Measurements from ENCODE around the gene AAMP. TPM values are rescaled to one million over a fixed set of nuclear protein-coding genes. Genes with fewer than 3 reads are reported as not detected.
"Not testable (repeated sequence)": the region's sequence is repeated elsewhere in the genome, so short reads cannot be mapped to it uniquely, and the experiment has no call there.

Gene AAMP
- total and polyA plus RNA-seq, 4 experiments from 2014 or later, result 66.2 to 101 (median 72.6) TPM

- H3K9me3 ChIP-seq (ENCODE audit: control insufficient read depth in 1 of 2, low read length in 2 of 2), result no peaks in the 10 kb centered on the region
- POLR2A ChIA-PET (ENCODE audit: partially characterized antibody), result interaction anchor here (0.6 to 9.5 kb wide), 6 partner anchors 9 to 130 kb away, joined by 3 to 188 read pairs (median 4); partner anchors contain the start of gene TMBIM1
- no peak for DNase-seq
- CTCF ChIA-PET (ENCODE audit: partially characterized antibody), result interaction anchor here (0.6 to 7.5 kb wide), 5 partner anchors 15 to 126 kb away, joined by 3 to 446 read pairs (median 62); partner anchors contain the start of genes CATIP and TMBIM1
- H3K4me3 Mint-ChIP-seq, result no peak overlapping the region
- H3K4me3 ChIP-seq (ENCODE audit: low read length in 2 of 2), result no peak overlapping the region
- no peaks in the 10 kb centered on the region for H3K27me3 ChIP-seq (ENCODE audit: insufficient read depth, low read length)
- no peak overlapping the region for H3K27ac ChIP-seq (ENCODE audit: low read depth, low read length)
- peaks cover 70% of the 10 kb centered on the region for H3K36me3 ChIP-seq (ENCODE audit: insufficient read depth, low read length)
- no peaks in the 10 kb centered on the region for H3K27me3 Mint-ChIP-seq
- H3K36me3 Mint-ChIP-seq, result peaks cover 51 to 78% of the 10 kb centered on the region in 2 donors
- peaks cover 23 to 42% (median 30%) of the 10 kb centered on the region in 4 donors for H3K4me1 Mint-ChIP-seq
- intact Hi-C loops (cut with micrococcal nuclease), result no loop called here
- H3K4me1 ChIP-seq (ENCODE audit: insufficient read depth, low read length), result peaks cover 27% of the 10 kb centered on the region
- H3K9me3 Mint-ChIP-seq, result no peaks in the 10 kb centered on the region
- peak overlapping the region; percentile 17 to 71 (median 59) for H3K27ac Mint-ChIP-seq
Observed at GRCh38 chr2:218275371-218276072, 5.6 kb upstream of the AAMP start.

- no peak for DNase-seq
Observed at GRCh38 chr2:218274586-218274985, 4.6 kb upstream of the AAMP start.

GRCh38 chr2:218273908-218274249 is 3.9 kb upstream of the AAMP start:
- H3K27me3 Mint-ChIP-seq, result no peaks in the 10 kb centered on the region
- POLR2A ChIA-PET (ENCODE audit: partially characterized antibody), result interaction anchor here (2.0 to 9.5 kb wide), 4 partner anchors 11 to 122 kb away, joined by 8 to 188 read pairs (median 124); partner anchors contain the start of genes CATIP and TMBIM1
- intact Hi-C loops (cut with micrococcal nuclease), result loop anchor here (5.0 kb wide), 1 partner anchor 1113 kb away; the partner anchor contains the start of gene DNPEP
- H3K27me3 ChIP-seq (ENCODE audit: insufficient read depth, low read length), result no peaks in the 10 kb centered on the region
- peaks cover 26 to 49% (median 37%) of the 10 kb centered on the region in 4 donors for H3K4me1 Mint-ChIP-seq
- DNase-seq, result no peak
- peaks cover 33% of the 10 kb centered on the region for H3K4me1 ChIP-seq (ENCODE audit: insufficient read depth, low read length)
- no peak overlapping the region for H3K27ac ChIP-seq (ENCODE audit: low read depth, low read length)
- H3K9me3 ChIP-seq (ENCODE audit: control insufficient read depth in 1 of 2, low read length in 2 of 2), result no peaks in the 10 kb centered on the region
- H3K27ac Mint-ChIP-seq, result peak overlapping the region in 5 of 7 donors; percentile 54 to 87 (median 68)
- peaks cover 54% of the 10 kb centered on the region for H3K36me3 ChIP-seq (ENCODE audit: insufficient read depth, low read length)
- peak overlapping the region in 1 of 8 donors; percentile 12 for H3K4me3 Mint-ChIP-seq
- no peaks in the 10 kb centered on the region for H3K9me3 Mint-ChIP-seq
- H3K36me3 Mint-ChIP-seq, result peaks cover 41 to 73% of the 10 kb centered on the region in 2 donors
- no peak overlapping the region for H3K4me3 ChIP-seq (ENCODE audit: low read length in 2 of 2)
- CTCF ChIA-PET (ENCODE audit: partially characterized antibody), result interaction anchor here (0.7 to 7.5 kb wide), 16 partner anchors 17 to 574 kb away, joined by 3 to 446 read pairs (median 6); partner anchors contain the start of genes ARPC2, CATIP and TMBIM1

More at GRCh38 chr2:218274586-218274985, 4.6 kb upstream of the AAMP start:
- Mint-ChIP-seq H3K36me3 (peaks cover 41 to 76% of the 10 kb centered on the region in 2 donors), H3K9me3 (no peaks in the 10 kb centered on the region), H3K27me3 (no peaks in the 10 kb centered on the region), H3K4me3 (no peak overlapping the region), H3K27ac (peak overlapping the region in 6 of 7 donors; percentile 12 to 57 (median 54)), H3K4me1 (peaks cover 22 to 44% (median 30%) of the 10 kb centered on the region in 4 donors)
- ChIA-PET POLR2A (ENCODE audit: partially characterized antibody) (interaction anchor here (0.6 to 9.5 kb wide), 5 partner anchors 10 to 127 kb away, joined by 3 to 188 read pairs (median 6); partner anchors contain the start of gene TMBIM1), CTCF (ENCODE audit: partially characterized antibody) (interaction anchor here (1.7 to 7.5 kb wide), 5 partner anchors 16 to 120 kb away, joined by 10 to 446 read pairs (median 62); partner anchors contain the start of genes CATIP and TMBIM1)
- peaks cover 27% of the 10 kb centered on the region for H3K4me1 ChIP-seq (ENCODE audit: insufficient read depth, low read length)
- no peaks in the 10 kb centered on the region for H3K9me3 ChIP-seq (ENCODE audit: control insufficient read depth in 1 of 2, low read length in 2 of 2)
- intact Hi-C loops (cut with micrococcal nuclease), result loop anchor here (5.0 kb wide), 1 partner anchor 1113 kb away; the partner anchor contains the start of gene DNPEP
- H3K27me3 ChIP-seq (ENCODE audit: insufficient read depth, low read length), result no peaks in the 10 kb centered on the region
- no peak overlapping the region for H3K4me3 ChIP-seq (ENCODE audit: low read length in 2 of 2)
- H3K27ac ChIP-seq (ENCODE audit: low read depth, low read length), result no peak overlapping the region
- H3K36me3 ChIP-seq (ENCODE audit: insufficient read depth, low read length), result peaks cover 61% of the 10 kb centered on the region

- H3K27me3 ChIP-seq (ENCODE audit: insufficient read depth, low read length); H3K4me3 ChIP-seq (ENCODE audit: low read length in 2 of 2); H3K9me3 ChIP-seq (ENCODE audit: control insufficient read depth in 1 of 2, low read length in 2 of 2); H3K27me3 Mint-ChIP-seq; DNase-seq; H3K9me3 Mint-ChIP-seq; H3K27ac ChIP-seq (ENCODE audit: low read depth, low read length): not testable (repeated sequence)
- POLR2A ChIA-PET (ENCODE audit: partially characterized antibody), result interaction anchor here (1.2 to 9.5 kb wide), 6 partner anchors 11 to 126 kb away, joined by 3 to 188 read pairs (median 44); partner anchors contain the start of genes CATIP, CTDSP1 and TMBIM1
- intact Hi-C loops (cut with micrococcal nuclease), result loop anchor here (5.0 kb wide), 1 partner anchor 1114 kb away; the partner anchor contains the start of gene DNPEP
- Mint-ChIP-seq H3K36me3 (peaks cover 40 to 70% of the 10 kb centered on the region in 2 donors), H3K4me1 (peaks cover 26 to 50% (median 38%) of the 10 kb centered on the region in 4 donors), H3K27ac (peak overlapping the region in 6 of 7 donors; percentile 65 to 92 (median 78)), H3K4me3 (peak overlapping the region in 1 of 8 donors; percentile 12)
- CTCF ChIA-PET (ENCODE audit: partially characterized antibody), result interaction anchor here (0.7 to 7.5 kb wide), 20 partner anchors 15 to 575 kb away, joined by 3 to 446 read pairs (median 6); partner anchors contain the start of genes ARPC2, CATIP, CTDSP1 and TMBIM1
- H3K36me3 ChIP-seq (ENCODE audit: insufficient read depth, low read length), result peaks cover 49% of the 10 kb centered on the region
- peaks cover 34% of the 10 kb centered on the region for H3K4me1 ChIP-seq (ENCODE audit: insufficient read depth, low read length)
Observed at GRCh38 chr2:218273214-218273907, 3.4 kb upstream of the AAMP start.

- no peaks in the 10 kb centered on the region for H3K9me3 Mint-ChIP-seq
- Histone ChIP-seq H3K4me3 (ENCODE audit: low read length in 2 of 2) (no peak overlapping the region), H3K36me3 (ENCODE audit: insufficient read depth, low read length) (peaks cover 42% of the 10 kb centered on the region), H3K27me3 (ENCODE audit: insufficient read depth, low read length) (no peaks in the 10 kb centered on the region), H3K4me1 (ENCODE audit: insufficient read depth, low read length) (peaks cover 34% of the 10 kb centered on the region), H3K27ac (ENCODE audit: low read depth, low read length) (peak overlapping the region; percentile 51), H3K9me3 (ENCODE audit: control insufficient read depth in 1 of 2, low read length in 2 of 2) (no peaks in the 10 kb centered on the region)
- no peaks in the 10 kb centered on the region for H3K27me3 Mint-ChIP-seq
- CTCF ChIA-PET (ENCODE audit: partially characterized antibody), result interaction anchor here (0.5 to 7.5 kb wide), 29 partner anchors 10 to 995 kb away, joined by 3 to 446 read pairs (median 5); partner anchors contain the start of genes ARPC2, CATIP, CTDSP1 and TMBIM1
- POLR2A ChIA-PET (ENCODE audit: partially characterized antibody), result interaction anchor here (0.6 to 9.5 kb wide), 9 partner anchors 12 to 133 kb away, joined by 3 to 188 read pairs (median 17); partner anchors contain the start of genes ARPC2, CATIP, CTDSP1 and TMBIM1
- peak overlapping the region in 5 of 8 donors; percentile 10 to 94 (median 54) for H3K4me3 Mint-ChIP-seq
- intact Hi-C loops (cut with micrococcal nuclease), result loop anchor here (1.0 to 5.0 kb wide), 5 partner anchors 29 to 1115 kb away; partner anchors contain the start of genes CATIP and DNPEP
- H3K36me3 Mint-ChIP-seq, result peaks cover 37 to 64% of the 10 kb centered on the region in 2 donors
- peak overlapping the region; percentile 73 to 95 (median 82) for H3K27ac Mint-ChIP-seq
- H3K4me1 Mint-ChIP-seq, result peaks cover 26 to 50% (median 39%) of the 10 kb centered on the region in 4 donors
- DNase-seq, result peak; percentile 77 to 82 (median 78)
Observed at GRCh38 chr2:218272531-218273212, 2.7 kb upstream of the AAMP start.
